Amniotic stem cell (primary cell): ENCODE measurements around the gene EMX2.
"Not testable (repeated sequence)": the region's sequence is repeated elsewhere in the genome, so short reads cannot be mapped to it uniquely, and the experiment has no call there.

Experiments used
- DNase-seq: peaks from one replicate; lab custom pipeline; 2025; lab: John Stamatoyannopoulos, UW

EMX2 gene

DNA sequence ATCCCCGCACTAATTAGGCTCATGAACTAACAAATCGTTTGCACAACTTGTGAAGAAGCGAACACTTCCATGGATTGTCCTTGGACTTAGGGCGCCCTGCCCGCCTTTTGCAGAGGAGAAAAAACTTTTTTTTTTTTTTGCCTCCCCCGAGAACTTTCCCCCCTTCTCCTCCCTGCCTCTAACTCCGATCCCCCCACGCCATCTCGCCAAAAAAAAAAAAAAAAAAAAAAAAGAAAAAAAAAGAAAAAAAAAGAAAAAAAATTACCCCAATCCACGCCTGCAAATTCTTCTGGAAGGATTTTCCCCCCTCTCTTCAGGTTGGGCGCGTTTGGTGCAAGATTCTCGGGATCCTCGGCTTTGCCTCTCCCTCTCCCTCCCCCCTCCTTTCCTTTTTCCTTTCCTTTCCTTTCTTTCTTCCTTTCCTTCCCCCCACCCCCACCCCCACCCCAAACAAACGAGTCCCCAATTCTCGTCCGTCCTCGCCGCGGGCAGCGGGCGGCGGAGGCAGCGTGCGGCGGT, at the start of gene EMX2:
EMX2 (plus strand) TSS at position 41 of the 519 bp plus-strand sequence. CDS start 522 bp downstream, outside the sequence.
- DNase-seq: no peak

DNA sequence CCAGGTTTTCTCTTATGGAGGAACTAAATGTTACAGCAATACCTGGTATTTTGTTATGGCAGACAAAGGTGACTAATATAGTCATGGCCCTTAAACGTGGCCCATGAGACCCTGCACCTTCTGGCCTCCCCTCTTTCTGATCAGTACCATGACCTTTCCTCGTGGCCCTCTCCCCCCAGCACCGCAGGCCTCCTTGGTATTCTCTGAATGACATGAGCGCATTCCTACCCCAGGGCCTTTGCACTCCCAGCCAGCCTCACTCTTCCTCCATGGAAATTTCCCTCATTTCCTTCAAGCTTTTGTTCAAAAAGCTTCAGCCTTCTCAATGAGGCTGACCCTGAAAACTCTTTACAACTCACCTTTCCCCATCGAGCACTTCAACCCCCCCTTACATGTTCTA, 46.5 kb upstream of the EMX2 start:
- DNase-seq: no peak

DNA sequence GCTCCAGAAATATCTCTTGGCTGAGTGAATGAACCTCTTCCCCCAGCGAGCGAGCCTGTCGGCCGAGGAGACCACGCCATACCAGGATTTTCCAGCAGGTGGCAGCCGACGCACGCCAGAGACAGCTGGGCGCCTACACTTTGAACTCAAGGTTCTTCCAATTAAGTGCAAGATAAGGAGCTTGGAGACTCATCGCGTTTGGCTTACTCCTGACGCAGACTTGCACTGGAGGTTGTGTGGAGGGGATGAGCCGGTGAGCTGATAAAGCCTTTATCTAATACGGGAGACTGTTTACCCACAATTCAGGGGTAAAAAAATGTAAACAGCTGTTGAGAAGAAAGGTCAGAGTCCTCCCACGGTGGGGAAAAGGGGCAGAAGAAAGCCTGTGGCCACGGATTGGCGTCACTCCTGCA, 45.9 kb upstream of the EMX2 start:
- peak; percentile 66 for DNase-seq

DNA sequence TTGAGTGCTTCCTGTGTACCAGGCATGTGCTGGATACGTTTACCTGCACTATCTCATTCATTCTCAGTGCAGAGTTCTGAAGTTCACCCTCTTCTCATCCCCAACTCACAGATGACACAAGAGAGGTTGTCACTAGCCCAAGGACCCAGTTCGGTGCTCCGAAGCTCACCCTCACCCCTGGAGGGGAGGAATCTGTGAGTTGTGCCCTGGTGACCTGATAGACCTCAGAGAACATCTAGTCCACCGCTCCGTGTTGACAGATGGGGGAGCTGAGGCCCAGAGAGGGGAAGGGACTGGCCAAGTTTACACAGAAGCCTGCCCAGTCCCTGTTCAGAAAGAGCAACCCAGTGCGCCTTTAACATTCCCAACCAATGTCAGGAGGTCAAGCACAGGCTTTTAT, 44.8 kb upstream of the EMX2 start:
- DNase-seq: no peak

DNA sequence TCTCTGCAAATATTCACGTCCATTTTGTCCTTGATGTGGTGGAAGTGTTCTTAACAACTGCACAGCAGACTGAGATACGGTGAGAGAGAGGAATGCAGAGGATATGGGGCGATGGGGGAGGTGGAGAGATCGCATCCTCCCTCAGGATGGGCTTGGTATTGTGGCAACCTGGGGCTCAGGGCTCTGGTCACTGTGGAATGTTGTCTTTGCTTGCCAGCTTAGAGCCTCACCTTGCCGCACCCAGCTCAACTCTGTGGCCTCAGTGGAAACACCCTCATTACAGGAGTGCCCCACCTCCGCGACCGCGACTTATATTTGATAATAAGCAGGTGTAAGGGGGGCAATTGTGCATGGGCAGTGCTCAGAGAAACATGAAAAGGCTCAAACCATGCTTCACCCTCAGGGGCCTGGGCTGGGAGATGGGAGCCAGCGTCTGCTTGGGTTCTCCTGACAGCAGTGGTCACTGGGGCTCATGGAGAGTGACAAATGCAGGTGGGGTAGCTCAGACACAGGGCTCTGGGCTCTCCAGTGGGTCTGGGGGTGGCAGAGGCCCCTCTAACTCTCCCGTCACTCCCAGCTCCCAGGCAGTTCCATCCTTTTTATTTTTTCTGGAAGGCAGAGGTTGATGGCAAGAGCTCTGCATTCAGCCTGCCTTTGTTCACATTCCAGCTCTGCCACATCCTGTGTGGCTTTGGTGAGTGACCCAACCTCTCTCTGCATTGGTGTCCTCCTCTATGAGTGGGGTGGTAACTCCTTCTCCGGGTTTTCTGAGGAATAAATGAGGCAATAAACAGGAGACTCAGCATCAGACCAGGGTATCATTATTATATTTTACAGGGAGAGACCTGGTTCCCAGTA, 43.1 kb upstream of the EMX2 start:
- no peak for DNase-seq

DNA sequence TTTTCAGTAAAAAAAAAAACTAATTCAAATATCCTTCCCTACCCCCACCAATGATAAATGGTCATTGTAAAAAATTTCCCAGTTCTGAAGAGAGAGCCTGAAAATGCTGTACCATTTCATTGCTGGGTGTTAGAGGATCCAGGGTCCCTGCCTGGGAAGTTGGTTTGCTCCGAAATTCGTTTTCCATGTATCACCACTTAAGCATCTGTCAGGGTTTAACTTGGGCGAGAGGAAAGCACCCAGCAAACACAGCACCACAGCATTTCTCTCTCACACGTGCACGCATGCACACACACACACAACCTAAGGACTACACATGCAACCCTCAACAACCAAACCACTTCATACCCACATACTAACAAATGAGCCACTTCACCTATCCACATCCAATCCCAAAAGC, 42.1 kb upstream of the EMX2 start:
- no peak for DNase-seq

DNA sequence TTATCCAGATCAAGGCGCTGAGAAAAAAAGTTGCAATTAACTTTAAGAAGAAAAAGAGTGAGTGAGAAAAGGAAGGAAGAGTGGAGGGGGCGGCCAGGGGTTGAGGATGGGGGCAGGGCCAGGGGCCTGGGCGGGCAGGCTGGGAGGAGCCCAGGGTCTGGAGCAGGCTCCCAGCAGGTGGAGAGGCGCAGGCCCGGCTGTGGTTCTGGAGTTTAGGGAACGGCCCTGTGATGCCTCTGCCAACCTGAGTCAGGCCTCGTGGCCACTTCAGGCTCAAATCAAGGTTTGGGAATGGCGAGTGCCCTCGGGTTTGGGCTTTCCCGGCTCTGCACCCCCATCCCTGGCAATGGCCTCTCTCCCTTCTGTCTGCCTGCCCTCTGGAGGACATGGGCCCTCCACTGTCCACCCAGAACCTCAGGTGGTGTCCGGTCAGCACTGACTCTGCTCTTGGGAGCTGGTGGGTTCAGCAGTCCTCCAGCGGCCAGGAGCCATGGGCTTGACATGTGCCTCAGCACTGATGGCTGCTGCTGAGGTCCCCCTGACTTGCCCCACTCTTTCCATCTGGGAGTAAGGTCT, 41.0 kb upstream of the EMX2 start:
- DNase-seq: no peak

DNA sequence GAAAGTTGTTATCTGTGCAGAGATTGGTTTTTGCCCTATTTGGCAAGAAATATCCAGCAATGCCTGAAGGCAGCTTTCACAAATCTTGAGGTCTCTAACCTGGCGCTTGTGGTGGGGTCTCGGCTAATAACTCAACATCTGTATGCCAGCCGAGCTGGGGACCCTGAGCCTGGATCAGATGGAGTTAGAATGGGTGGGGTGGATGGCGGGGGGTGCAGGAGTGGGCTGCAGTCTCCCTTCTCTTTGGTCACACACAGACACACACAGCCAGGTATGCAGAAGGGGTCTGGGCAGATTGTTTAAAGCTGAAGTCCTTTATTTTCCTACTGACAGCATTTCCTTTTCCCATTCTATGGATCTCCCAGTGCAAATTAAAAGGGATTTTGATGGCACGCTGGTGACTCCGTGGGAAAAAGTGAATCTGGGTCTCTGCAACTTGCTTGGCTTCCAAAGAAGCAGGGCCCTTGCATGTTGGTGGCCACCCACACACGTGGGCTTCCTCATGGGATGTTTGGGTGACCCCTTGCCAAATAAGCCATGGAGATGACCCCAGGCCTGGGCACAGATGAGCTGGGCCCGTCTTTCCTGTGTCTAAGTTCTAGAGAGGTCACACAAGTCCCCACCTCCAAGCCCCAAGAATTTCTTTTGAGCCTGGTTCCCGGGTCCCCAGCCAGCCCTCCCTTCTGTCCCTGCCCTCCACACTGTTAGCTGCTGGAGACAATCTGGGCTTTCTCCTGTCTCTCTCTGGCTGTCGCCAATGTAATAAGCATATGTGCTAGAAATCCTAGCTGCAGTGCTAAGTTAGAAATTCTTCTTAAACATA, 39.9 kb upstream of the EMX2 start:
- no peak for DNase-seq

DNA sequence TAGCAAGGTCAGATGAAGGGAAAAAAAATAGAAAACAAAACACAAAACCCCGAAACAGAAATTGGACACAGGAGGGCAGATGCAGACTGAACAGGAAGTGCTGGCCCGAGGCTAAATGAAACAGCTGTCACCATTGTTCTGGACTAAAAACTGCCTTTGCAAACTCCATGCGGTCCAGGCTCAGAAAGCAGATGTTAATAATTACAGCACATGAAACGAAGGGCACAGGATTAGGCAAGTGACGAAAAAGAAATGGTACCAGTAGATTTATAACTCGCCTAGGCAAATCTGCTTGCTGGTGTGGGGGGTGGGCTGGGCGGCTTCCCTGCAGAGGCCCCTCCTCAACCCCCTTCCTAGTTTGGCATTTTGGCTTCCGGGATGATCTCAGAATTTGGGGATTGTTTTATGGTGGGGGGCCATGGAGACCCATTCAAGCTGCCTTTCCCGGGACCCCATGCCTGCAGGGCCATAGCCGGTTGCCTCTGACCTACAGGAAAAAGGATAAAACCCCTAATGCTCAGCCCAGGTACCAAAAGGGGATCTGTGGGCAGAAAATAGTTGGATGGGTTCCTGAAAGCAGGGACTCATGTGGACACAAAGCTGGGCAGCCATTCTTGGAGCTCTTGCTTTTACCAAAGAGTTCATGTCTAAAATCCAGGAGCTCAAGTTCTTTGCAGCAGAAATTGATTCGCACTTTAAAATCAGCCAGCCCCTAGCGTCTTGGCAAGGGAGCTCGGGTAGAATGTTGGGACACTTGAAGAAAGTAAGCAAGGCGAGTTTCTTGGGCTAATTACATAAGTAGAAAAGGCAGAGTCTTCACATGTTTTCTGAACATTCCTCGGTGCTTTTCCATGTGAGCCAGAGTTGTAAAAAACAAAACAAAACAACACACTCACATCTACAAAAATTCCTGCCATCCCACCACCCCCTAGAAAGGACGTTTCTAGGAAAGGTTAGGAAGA, 39.0 kb upstream of the EMX2 start:
- no peak for DNase-seq

DNA sequence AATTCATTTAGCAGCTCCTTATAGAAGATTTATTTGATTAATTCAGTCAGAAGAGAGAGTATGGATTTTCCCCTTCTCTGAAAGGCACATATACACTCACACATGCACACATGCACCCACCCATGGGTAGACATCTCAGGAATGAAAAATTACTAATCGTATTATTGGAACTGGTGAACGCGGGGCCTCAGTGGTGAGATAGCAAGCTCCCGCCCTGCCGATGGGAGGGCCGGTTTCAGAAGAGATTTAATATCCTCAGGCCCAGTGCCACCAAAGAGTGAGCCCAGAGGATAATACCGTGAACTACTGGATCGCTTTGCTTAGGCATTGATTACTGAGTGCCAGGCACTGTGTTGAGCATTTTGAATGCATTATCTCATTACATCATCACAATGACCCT, 38.0 kb upstream of the EMX2 start:
- no peak for DNase-seq

DNA sequence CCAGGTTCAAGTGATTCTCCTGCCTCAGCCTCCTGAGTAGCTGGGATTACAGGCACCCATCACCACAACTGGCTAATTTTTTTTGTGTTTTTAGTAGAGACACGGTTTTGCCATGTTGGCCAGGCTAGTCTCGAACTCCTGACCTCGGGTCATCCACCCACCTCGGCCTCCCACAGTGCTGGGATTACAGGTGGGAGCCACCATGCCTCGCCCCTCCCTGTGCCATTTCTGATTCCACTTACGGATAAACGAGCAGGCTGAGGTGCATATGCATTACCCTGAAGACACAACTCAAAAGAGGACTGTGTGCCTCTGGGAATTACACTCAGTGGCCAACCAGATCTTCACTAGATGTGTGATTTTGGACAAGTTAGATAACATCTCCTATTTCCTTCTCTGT, 35.5 kb upstream of the EMX2 start:
- not testable (repeated sequence) for DNase-seq

DNA sequence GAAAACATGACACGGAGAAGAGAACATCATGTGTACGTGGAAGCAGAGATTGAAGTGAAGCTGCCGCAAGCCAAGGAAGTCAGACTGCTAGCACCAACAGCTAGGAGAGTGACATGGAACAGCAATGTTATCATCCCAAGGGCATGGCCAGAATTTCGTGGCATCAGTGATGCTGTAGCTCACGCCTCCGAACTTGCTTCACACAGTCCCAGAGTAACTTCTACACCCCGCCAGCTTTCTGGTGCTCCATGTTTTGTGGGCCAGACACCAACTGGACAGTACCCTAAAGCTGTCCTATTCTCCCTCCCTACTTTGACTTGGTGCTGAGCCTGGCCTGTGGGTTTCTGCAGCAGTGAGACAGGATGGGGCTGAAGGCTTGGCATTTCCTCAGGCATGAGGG, 33.0 kb upstream of the EMX2 start:
- no peak for DNase-seq

DNA sequence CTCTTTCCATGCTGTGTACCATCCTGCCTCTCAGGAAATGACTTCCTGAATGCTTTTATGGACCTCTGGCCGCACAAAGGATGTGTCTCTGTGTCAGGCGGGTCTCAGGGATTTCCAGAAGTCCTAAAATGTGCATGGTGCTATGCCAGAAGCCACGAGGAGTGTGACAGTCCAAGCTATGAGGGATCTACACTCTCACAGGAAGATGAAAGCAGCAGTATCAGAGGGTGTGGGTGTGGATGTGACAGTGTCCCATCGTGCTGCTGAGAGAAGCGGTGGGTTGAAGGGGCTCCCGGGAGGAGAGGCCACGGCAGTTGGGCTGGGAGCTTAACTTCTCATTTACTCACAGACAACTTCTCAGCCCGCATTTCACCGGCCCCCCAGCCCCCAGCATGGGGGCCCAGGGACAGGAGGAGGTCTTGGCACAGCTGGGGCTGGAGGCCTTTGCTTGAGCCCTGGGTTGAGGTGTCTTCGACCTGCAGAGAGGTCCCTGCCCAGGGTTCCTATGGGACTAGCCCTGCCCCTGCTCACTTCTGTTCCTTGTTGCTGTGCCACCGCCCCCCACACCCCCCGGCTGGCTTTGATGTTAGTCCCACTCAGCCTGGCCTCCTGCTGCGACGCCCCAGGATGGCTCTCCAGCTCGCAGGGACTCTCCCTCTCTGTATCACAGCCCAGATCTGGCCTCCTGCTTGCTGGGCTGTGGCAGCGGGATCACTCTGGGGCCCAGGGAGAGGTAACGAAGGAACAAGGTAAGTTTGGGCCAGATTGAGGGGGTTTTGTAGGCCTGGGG, 30.8 kb upstream of the EMX2 start:
- DNase-seq: no peak

DNA sequence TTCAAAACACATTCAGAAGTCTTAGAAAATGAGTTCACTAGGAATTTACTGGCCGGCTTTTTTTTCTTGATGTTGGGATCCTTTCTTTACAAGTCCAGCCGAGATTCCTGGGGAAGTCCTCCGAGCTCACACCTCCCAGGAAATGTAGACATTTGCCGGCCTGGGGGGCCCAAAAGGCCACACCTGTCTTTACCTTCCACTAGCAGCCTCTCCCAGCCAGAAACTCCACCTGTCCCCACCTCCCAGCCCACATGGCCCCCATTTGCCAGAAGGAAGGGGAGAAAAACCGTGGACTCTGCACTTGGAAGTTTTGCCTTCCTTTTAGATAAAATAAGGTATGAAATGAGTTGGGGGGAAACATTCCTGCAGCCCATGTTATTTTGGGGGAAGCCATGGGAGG, 27.6 kb upstream of the EMX2 start:
- DNase-seq: no peak

DNA sequence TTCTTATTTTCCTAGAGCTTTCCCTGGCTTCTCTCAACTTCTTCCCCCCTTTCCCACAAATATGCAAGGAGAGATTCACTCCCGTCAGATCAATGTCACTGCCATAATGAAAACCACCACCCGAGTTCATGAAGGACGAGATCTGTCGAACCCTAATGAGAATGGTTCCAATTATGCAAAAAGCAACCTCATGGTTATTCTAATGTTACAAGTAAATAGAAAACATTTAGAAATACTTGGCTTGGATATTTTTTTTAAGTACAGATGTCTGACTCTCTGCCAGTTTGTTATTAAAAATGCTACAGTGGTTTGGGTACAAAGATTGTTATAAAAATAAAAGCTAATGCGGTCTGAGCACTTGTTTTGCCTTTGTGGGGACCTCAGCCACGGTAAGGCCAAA, 25.9 kb upstream of the EMX2 start:
- no peak for DNase-seq

DNA sequence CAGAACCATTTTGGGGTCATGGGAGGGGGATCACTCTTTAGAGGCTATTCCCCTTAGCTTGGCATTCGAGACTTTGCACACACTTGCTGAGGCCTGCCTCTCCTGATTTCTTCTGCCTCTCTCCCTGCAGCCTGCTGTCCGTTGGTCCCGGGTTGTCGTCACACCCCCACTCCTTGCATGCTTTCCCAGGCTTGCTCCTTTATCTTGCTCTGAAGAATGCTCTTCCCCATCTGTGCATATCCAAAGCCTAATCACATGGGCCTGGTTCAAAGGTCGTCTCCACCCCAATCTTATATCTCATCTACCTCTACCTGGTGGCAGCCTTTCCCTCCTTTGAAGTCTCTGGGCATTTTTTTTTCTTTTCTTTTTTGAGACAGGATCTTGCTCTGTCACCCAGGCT, 24.3 kb upstream of the EMX2 start:
- DNase-seq: no peak

DNA sequence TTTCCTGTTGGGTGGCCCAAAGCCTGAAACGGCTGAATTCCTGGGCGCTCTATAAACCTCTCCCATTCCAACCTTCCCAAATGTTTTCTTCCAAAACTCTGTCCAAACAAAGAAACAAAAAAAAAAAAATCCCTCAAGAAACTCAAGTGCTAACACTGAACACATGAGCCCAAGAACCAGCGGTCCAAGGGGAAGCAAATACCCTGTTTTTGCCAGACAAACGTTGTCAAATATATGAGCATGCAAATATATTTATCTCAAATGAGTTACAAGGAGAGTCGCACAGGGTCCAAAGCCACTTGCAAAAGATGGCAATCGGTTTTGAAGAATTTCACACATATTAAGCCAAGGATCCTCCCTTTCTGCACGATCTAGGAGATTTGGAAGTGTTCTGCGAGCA, 23.3 kb upstream of the EMX2 start:
- DNase-seq: no peak

DNA sequence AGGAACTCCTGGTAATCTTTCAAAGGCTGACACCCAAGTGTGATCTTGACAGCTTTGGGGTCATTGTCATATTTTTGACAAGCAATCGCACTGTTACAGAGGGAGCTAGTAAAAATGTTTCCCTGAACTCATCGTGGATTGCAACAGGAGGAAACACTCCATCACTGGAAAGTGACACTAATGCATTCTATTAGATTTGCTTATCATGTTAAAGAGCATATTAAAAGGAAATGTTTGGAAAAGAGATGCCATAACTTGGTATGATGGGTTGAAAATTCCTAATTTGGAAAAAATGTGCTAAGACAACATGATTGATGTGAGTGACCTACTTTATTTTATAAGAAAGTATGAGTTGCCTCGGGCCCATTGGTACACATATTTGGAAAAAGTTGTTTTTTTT, 22.7 kb upstream of the EMX2 start:
- DNase-seq: no peak

DNA sequence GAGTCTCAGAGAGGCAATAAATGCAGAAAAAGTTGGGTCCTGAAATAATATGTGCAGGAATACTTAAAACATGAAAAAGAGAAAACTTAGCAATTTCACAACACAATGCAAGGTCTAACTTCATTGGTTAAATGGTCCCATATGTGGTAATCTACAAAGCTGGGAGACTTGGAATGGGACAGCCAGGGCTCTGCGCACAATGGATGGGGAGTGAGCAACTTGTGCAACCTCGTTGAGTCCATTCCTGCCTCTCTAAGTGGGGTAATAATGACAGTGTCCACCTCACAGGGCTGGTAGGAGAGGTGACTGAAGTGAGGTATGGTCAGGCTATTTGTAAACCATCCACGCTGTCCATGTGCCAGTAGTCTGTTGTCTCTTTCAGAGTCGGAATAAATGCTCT, 11.8 kb upstream of the EMX2 start:
- DNase-seq: no peak

DNA sequence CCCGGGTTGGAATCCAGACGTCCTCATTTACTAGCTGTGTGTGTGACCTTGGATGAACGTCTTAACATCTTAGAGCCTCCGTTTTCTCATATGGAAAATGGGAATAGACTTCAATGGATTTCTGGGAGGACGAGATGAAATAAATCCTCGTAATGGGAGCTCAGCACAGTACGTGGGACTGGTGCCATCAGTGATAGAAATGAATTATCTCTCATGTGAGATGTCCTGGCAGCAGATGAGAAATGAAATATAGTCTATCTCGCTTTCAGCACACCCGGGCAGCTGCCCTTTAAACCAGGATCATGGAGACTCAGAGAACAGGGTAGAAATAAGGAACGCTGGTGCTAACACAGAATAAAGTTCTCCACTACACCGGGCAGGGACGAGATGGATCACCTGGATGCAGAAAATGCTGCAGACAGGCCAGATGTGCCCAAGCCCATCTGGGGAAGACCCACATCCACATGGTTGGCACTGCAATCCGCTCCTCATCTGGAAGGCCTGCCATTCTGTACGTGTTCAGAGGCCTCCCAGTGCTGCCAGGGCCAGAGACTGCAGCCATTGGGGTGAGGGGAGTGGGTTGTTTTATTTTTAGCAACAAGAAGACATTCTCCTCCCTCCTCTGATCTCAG, 11.1 kb upstream of the EMX2 start:
- DNase-seq: no peak
